ENCODE results near the gene TIE1.

TIE1 gene

GRCh38 chr1:43348809-43349593, 48.2 kb downstream of the TIE1 start:
- Histone ChIP-seq H3K27me3 (ENCODE audit: control insufficient read depth in 1 of 2, insufficient read depth in 2 of 2, low read length in 2 of 2) (no peaks in the 10 kb centered on the region), H3K9ac (ENCODE audit: low read depth in 1 of 2, low read length in 2 of 2) (peak overlapping the region; percentile 80 to 87), H3K27ac (ENCODE audit: low read depth, low read length) (peak overlapping the region; percentile 99), H3K4me3 (ENCODE audit: low read depth in 1 of 2, low read length in 2 of 2) (peak overlapping the region; percentile 66 to 70), H3K9me3 (ENCODE audit: control insufficient read depth in 1 of 2, low read length in 2 of 2) (no peaks in the 10 kb centered on the region), H3K36me3 (ENCODE audit: control insufficient read depth in 1 of 2, insufficient read depth in 2 of 2, low read length in 2 of 2) (no peaks in the 10 kb centered on the region), H3K4me1 (ENCODE audit: control insufficient read depth in 1 of 2, insufficient read depth in 2 of 2, low read length in 2 of 2) (peaks cover 30 to 31% of the 10 kb centered on the region in 2 donors)

GRCh38 chr1:43349594-43350306, 49.0 kb downstream of the TIE1 start:
- Histone ChIP-seq H3K36me3 (ENCODE audit: control insufficient read depth in 1 of 2, insufficient read depth in 2 of 2, low read length in 2 of 2) (no peaks in the 10 kb centered on the region), H3K27me3 (ENCODE audit: control insufficient read depth in 1 of 2, insufficient read depth in 2 of 2, low read length in 2 of 2) (no peaks in the 10 kb centered on the region), H3K9ac (ENCODE audit: low read depth in 1 of 2, low read length in 2 of 2) (peak overlapping the region; percentile 80 to 87), H3K27ac (ENCODE audit: low read depth, low read length) (peak overlapping the region; percentile 99), H3K9me3 (ENCODE audit: control insufficient read depth in 1 of 2, low read length in 2 of 2) (no peaks in the 10 kb centered on the region), H3K4me1 (ENCODE audit: control insufficient read depth in 1 of 2, insufficient read depth in 2 of 2, low read length in 2 of 2) (peaks cover 23 to 24% of the 10 kb centered on the region in 2 donors), H3K4me3 (ENCODE audit: low read depth in 1 of 2, low read length in 2 of 2) (peak overlapping the region; percentile 66 to 70)

- Histone ChIP-seq H3K36me3 (ENCODE audit: control insufficient read depth in 1 of 2, insufficient read depth in 2 of 2, low read length in 2 of 2) (no peaks in the 10 kb centered on the region), H3K9me3 (ENCODE audit: control insufficient read depth in 1 of 2, low read length in 2 of 2) (no peaks in the 10 kb centered on the region), H3K9ac (ENCODE audit: low read depth in 1 of 2, low read length in 2 of 2) (no peak overlapping the region), H3K27ac (ENCODE audit: low read depth, low read length) (no peak overlapping the region), H3K27me3 (ENCODE audit: control insufficient read depth in 1 of 2, insufficient read depth in 2 of 2, low read length in 2 of 2) (no peaks in the 10 kb centered on the region), H3K4me3 (ENCODE audit: low read depth in 1 of 2, low read length in 2 of 2) (no peak overlapping the region), H3K4me1 (ENCODE audit: control insufficient read depth in 1 of 2, insufficient read depth in 2 of 2, low read length in 2 of 2) (peaks cover 15 to 19% of the 10 kb centered on the region in 2 donors)
Measured at GRCh38 chr1:43350976-43351375, 50.2 kb downstream of the TIE1 start.

- H3K36me3 ChIP-seq (ENCODE audit: control insufficient read depth in 1 of 2, insufficient read depth in 2 of 2, low read length in 2 of 2): no peaks in the 10 kb centered on the region
- no peak overlapping the region for H3K4me3 ChIP-seq (ENCODE audit: low read depth in 1 of 2, low read length in 2 of 2)
- H3K9me3 ChIP-seq (ENCODE audit: control insufficient read depth in 1 of 2, low read length in 2 of 2): no peaks in the 10 kb centered on the region
- peaks cover 11 to 19% of the 10 kb centered on the region in 2 donors for H3K4me1 ChIP-seq (ENCODE audit: control insufficient read depth in 1 of 2, insufficient read depth in 2 of 2, low read length in 2 of 2)
- no peak overlapping the region for H3K9ac ChIP-seq (ENCODE audit: low read depth in 1 of 2, low read length in 2 of 2)
- H3K27me3 ChIP-seq (ENCODE audit: control insufficient read depth in 1 of 2, insufficient read depth in 2 of 2, low read length in 2 of 2): no peaks in the 10 kb centered on the region
- H3K27ac ChIP-seq (ENCODE audit: low read depth, low read length): no peak overlapping the region
Measured at GRCh38 chr1:43351421-43352350, 50.9 kb downstream of the TIE1 start.

GRCh38 chr1:43352351-43352705, 51.5 kb downstream of the TIE1 start:
- Histone ChIP-seq H3K36me3 (ENCODE audit: control insufficient read depth in 1 of 2, insufficient read depth in 2 of 2, low read length in 2 of 2) (no peaks in the 10 kb centered on the region), H3K27ac (ENCODE audit: low read depth, low read length) (no peak overlapping the region), H3K4me3 (ENCODE audit: low read depth in 1 of 2, low read length in 2 of 2) (no peak overlapping the region), H3K9ac (ENCODE audit: low read depth in 1 of 2, low read length in 2 of 2) (no peak overlapping the region), H3K9me3 (ENCODE audit: control insufficient read depth in 1 of 2, low read length in 2 of 2) (no peaks in the 10 kb centered on the region), H3K27me3 (ENCODE audit: control insufficient read depth in 1 of 2, insufficient read depth in 2 of 2, low read length in 2 of 2) (no peaks in the 10 kb centered on the region), H3K4me1 (ENCODE audit: control insufficient read depth in 1 of 2, insufficient read depth in 2 of 2, low read length in 2 of 2) (peaks cover 11 to 19% of the 10 kb centered on the region in 2 donors)

GRCh38 chr1:43352881-43353280, 52.1 kb downstream of the TIE1 start:
- Histone ChIP-seq H3K27ac (ENCODE audit: low read depth, low read length) (no peak overlapping the region), H3K36me3 (ENCODE audit: control insufficient read depth in 1 of 2, insufficient read depth in 2 of 2, low read length in 2 of 2) (no peaks in the 10 kb centered on the region), H3K4me3 (ENCODE audit: low read depth in 1 of 2, low read length in 2 of 2) (no peak overlapping the region), H3K9me3 (ENCODE audit: control insufficient read depth in 1 of 2, low read length in 2 of 2) (no peaks in the 10 kb centered on the region), H3K27me3 (ENCODE audit: control insufficient read depth in 1 of 2, insufficient read depth in 2 of 2, low read length in 2 of 2) (no peaks in the 10 kb centered on the region), H3K4me1 (ENCODE audit: control insufficient read depth in 1 of 2, insufficient read depth in 2 of 2, low read length in 2 of 2) (peaks cover 10 to 22% of the 10 kb centered on the region in 2 donors), H3K9ac (ENCODE audit: low read depth in 1 of 2, low read length in 2 of 2) (no peak overlapping the region)

GRCh38 chr1:43354471-43354870, 53.7 kb downstream of the TIE1 start:
- Histone ChIP-seq H3K36me3 (ENCODE audit: control insufficient read depth in 1 of 2, insufficient read depth in 2 of 2, low read length in 2 of 2) (no peaks in the 10 kb centered on the region), H3K27me3 (ENCODE audit: control insufficient read depth in 1 of 2, insufficient read depth in 2 of 2, low read length in 2 of 2) (no peaks in the 10 kb centered on the region), H3K27ac (ENCODE audit: low read depth, low read length) (no peak overlapping the region), H3K4me3 (ENCODE audit: low read depth in 1 of 2, low read length in 2 of 2) (no peak overlapping the region), H3K4me1 (ENCODE audit: control insufficient read depth in 1 of 2, insufficient read depth in 2 of 2, low read length in 2 of 2) (peaks cover 11 to 20% of the 10 kb centered on the region in 2 donors), H3K9me3 (ENCODE audit: control insufficient read depth in 1 of 2, low read length in 2 of 2) (no peaks in the 10 kb centered on the region), H3K9ac (ENCODE audit: low read depth in 1 of 2, low read length in 2 of 2) (no peak overlapping the region)

GRCh38 chr1:43354936-43355335, 54.2 kb downstream of the TIE1 start:
- H3K27ac ChIP-seq (ENCODE audit: low read depth, low read length): no peak overlapping the region
- no peaks in the 10 kb centered on the region for H3K27me3 ChIP-seq (ENCODE audit: control insufficient read depth in 1 of 2, insufficient read depth in 2 of 2, low read length in 2 of 2)
- no peak overlapping the region for H3K4me3 ChIP-seq (ENCODE audit: low read depth in 1 of 2, low read length in 2 of 2)
- H3K4me1 ChIP-seq (ENCODE audit: control insufficient read depth in 1 of 2, insufficient read depth in 2 of 2, low read length in 2 of 2): peaks cover 16 to 20% of the 10 kb centered on the region in 2 donors
- H3K36me3 ChIP-seq (ENCODE audit: control insufficient read depth in 1 of 2, insufficient read depth in 2 of 2, low read length in 2 of 2): no peaks in the 10 kb centered on the region
- H3K9me3 ChIP-seq (ENCODE audit: control insufficient read depth in 1 of 2, low read length in 2 of 2): no peaks in the 10 kb centered on the region
- no peak overlapping the region for H3K9ac ChIP-seq (ENCODE audit: low read depth in 1 of 2, low read length in 2 of 2)

GRCh38 chr1:43357251-43357650, 56.5 kb downstream of the TIE1 start:
- peaks cover 26 to 34% of the 10 kb centered on the region in 2 donors for H3K4me1 ChIP-seq (ENCODE audit: control insufficient read depth in 1 of 2, insufficient read depth in 2 of 2, low read length in 2 of 2)
- peaks cover 15 to 18% of the 10 kb centered on the region in 2 donors for H3K36me3 ChIP-seq (ENCODE audit: control insufficient read depth in 1 of 2, insufficient read depth in 2 of 2, low read length in 2 of 2)
- no peak overlapping the region for H3K9ac ChIP-seq (ENCODE audit: low read depth in 1 of 2, low read length in 2 of 2)
- H3K9me3 ChIP-seq (ENCODE audit: control insufficient read depth in 1 of 2, low read length in 2 of 2): no peaks in the 10 kb centered on the region
- H3K27ac ChIP-seq (ENCODE audit: low read depth, low read length): no peak overlapping the region
- H3K27me3 ChIP-seq (ENCODE audit: control insufficient read depth in 1 of 2, insufficient read depth in 2 of 2, low read length in 2 of 2): no peaks in the 10 kb centered on the region
- H3K4me3 ChIP-seq (ENCODE audit: low read depth in 1 of 2, low read length in 2 of 2): no peak overlapping the region

Measured in duodenal mucosa (tissue), 2 donors.